Epithelial cell of prostate (primary cell): ENCODE results near the gene ZCCHC18.

Experiments
- DNase-seq: peaks from one replicate; pipeline ENCODE4 v3.0.0-alpha.2; 2011; ENCODE audit warnings: low read depth, low spot score
- H3K27ac ChIP-seq: fragments of 450-650 bp; 2 replicates; pipeline ENCODE4 v1.5.1; 2017; ENCODE audit warnings: mild to moderate bottlenecking

The ZCCHC18 gene

GRCh38 chrX:104126856-104127255 is 14.5 kb downstream of the ZCCHC18 start:
- no peak overlapping the region for H3K27ac ChIP-seq
- DNase-seq = no peak

- H3K27ac ChIP-seq = no peak overlapping the region
- no peak for DNase-seq
These were observed 18.5 kb downstream of the ZCCHC18 start for GRCh38 chrX:104130808-104131207.

- H3K27ac ChIP-seq = no peak overlapping the region
- DNase-seq = no peak
These were observed 22.4 kb downstream of the ZCCHC18 start for GRCh38 chrX:104134583-104135261.

- no peak overlapping the region for H3K27ac ChIP-seq
These were observed 23.4 kb downstream of the ZCCHC18 start for GRCh38 chrX:104135677-104136076.

GRCh38 chrX:104136241-104137019 is 24.1 kb downstream of the ZCCHC18 start:
- H3K27ac ChIP-seq = no peak overlapping the region

More at GRCh38 chrX:104135677-104136076, 23.4 kb downstream of the ZCCHC18 start:
- no peak for DNase-seq

GRCh38 chrX:104137496-104137895 is 25.2 kb downstream of the ZCCHC18 start:
- H3K27ac ChIP-seq = no peak overlapping the region
- no peak for DNase-seq

More at GRCh38 chrX:104136241-104137019, 24.1 kb downstream of the ZCCHC18 start:
- DNase-seq = peak; percentile 8

GRCh38 chrX:104141087-104141760 is 28.9 kb downstream of the ZCCHC18 start:
- no peak for DNase-seq

GRCh38 chrX:104151037-104151436 is 38.7 kb downstream of the ZCCHC18 start:
- no peak overlapping the region for H3K27ac ChIP-seq
- no peak for DNase-seq

More at GRCh38 chrX:104141087-104141760, 28.9 kb downstream of the ZCCHC18 start:
- no peak overlapping the region for H3K27ac ChIP-seq

GRCh38 chrX:104156630-104157529 is 44.6 kb downstream of the ZCCHC18 start, which contains the start of gene SLC25A53:
Gene SLC25A53, minus strand, starts transcription at chrX:104157009. Its CDS starts 51,752 bp downstream, at chrX:104105257.
- H3K27ac ChIP-seq = peak within 1 kb of the TSS; percentile 87
- DNase-seq = peak; percentile 16
